HG03575 (cell line): ENCODE results near the gene RAMACL.
"Not testable (repeated sequence)": the region's sequence is repeated elsewhere in the genome, so short reads cannot be mapped to it uniquely, and the experiment has no call there.

Experiments used
- ATAC-seq: cut with Tn5 transposase; IDR thresholded peaks from one replicate; pipeline ENCODE4 v1.9.1; 2021; ENCODE audit not compliant: unreplicated experiment, insufficient number of reproducible peaks, low FRiP score; ENCODE audit errors: extremely low read depth

Gene RAMACL

GRCh38 chr6:166541876-166542579 is 44.5 kb downstream of the RAMACL start:
- no peak for ATAC-seq

- no peak for ATAC-seq
Measured at GRCh38 chr6:166541366-166541765, 45.1 kb downstream of the RAMACL start.

GRCh38 chr6:166540631-166541331 is 45.7 kb downstream of the RAMACL start:
- ATAC-seq, result peak; percentile 93

GRCh38 chr6:166539543-166539942 is 46.9 kb downstream of the RAMACL start:
- no peak for ATAC-seq

- ATAC-seq, result not testable (repeated sequence)
Measured at GRCh38 chr6:166539011-166539385, 47.5 kb downstream of the RAMACL start.

- ATAC-seq, result no peak
Measured at GRCh38 chr6:166538297-166539010, 48.0 kb downstream of the RAMACL start.

- no peak for ATAC-seq
Measured at GRCh38 chr6:166534658-166535406, 51.6 kb downstream of the RAMACL start.

- ATAC-seq, result no peak
Measured at GRCh38 chr6:166533205-166533824, 53.2 kb downstream of the RAMACL start.
